ENCODE results near the gene SEL1L. TPM values are rescaled to one million over a fixed set of nuclear protein-coding genes. Genes with fewer than 3 reads are reported as not detected.

SEL1L gene
- total RNA-seq, 2 experiments from 2014 or later, result 46.4 to 55.4 TPM

DNA sequence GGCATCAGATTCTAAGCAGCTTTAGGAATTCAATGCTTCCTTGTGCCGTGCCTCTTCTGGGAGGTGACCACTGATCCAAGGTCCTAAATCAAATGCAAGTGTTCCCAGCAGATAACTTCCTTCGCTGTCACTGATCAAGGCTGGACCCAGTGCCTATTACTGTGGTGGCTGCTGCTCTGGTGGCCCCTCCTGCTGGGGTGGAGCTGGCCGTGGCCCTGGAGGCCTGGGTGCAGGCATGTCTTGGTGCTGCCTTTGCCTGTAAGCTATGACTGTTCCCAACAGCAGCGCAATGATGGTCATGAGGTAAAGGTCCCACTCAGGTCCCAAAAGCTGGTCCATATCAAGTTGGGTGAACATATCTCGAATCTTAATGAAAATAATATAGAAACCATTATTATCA lies 56.8 kb downstream of the SEL1L start:
- Mint-ChIP-seq H3K36me3 (ENCODE audit: low read depth) (peaks cover 47% of the 10 kb centered on the region), H3K4me3 (no peak overlapping the region), H3K4me1 (ENCODE audit: low read depth) (peaks cover 46% of the 10 kb centered on the region), H3K9me3 (no peaks in the 10 kb centered on the region), H3K27ac (no peak overlapping the region), H3K27me3 (no peaks in the 10 kb centered on the region)
- ChIA-PET POLR2A (no interaction called here), CTCF (interaction anchor here (1.2 to 2.1 kb wide), 2 partner anchors 12 to 53 kb away, joined by 3 to 8 read pairs; no protein-coding TSS in a partner anchor)
- DNase-seq (no peak), ATAC-seq (no peak)
- TF ChIP-seq, protein P1, sequence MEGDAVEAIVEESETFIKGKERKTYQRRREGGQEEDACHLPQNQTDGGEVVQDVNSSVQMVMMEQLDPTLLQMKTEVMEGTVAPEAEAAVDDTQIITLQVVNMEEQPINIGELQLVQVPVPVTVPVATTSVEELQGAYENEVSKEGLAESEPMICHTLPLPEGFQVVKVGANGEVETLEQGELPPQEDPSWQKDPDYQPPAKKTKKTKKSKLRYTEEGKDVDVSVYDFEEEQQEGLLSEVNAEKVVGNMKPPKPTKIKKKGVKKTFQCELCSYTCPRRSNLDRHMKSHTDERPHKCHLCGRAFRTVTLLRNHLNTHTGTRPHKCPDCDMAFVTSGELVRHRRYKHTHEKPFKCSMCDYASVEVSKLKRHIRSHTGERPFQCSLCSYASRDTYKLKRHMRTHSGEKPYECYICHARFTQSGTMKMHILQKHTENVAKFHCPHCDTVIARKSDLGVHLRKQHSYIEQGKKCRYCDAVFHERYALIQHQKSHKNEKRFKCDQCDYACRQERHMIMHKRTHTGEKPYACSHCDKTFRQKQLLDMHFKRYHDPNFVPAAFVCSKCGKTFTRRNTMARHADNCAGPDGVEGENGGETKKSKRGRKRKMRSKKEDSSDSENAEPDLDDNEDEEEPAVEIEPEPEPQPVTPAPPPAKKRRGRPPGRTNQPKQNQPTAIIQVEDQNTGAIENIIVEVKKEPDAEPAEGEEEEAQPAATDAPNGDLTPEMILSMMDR (IDR thresholded peaks at IDR 0.05), result no peak
- intact Hi-C loops (cut with micrococcal nuclease), result no loop called here

DNA sequence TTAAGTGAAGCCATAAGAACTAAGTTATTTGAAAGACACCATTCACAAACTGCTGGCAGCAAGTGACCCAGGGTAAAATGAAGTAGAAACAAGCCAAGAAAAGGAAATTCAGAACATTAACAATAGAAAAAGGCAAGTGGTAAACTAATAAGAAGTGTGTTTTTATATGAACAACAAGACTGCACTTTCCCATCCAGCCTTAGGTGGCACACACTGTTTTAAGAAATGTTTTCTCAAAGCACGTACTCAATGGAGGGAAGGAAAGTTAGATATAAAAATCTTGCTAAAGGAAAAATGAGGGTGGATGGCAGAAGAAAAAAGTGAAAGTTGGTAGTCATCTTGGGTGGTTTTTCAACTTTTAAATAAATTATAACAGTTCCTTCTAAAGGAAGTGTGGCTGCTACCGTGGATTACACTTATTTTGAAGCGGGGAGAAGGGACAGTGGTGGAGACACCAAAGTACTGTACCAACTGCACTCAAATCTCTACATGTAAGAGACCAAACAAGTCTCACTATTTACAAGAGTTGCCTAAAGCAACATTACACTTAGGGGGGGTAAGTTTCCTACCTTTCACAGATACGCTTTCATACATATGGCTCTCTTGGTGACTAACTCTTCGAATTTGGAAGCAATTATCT lies 58.8 kb downstream of the SEL1L start:
- intact Hi-C loops (cut with micrococcal nuclease), result loop anchor here (5.0 kb wide), 2 partner anchors 57 to 258 kb away; partner anchors contain the start of gene SEL1L
- Mint-ChIP-seq H3K4me1 (ENCODE audit: low read depth) (peaks cover 60% of the 10 kb centered on the region), H3K27me3 (no peaks in the 10 kb centered on the region), H3K9me3 (peaks cover 2% of the 10 kb centered on the region), H3K36me3 (ENCODE audit: low read depth) (peaks cover 52% of the 10 kb centered on the region), H3K4me3 (peak overlapping the region; percentile 61), H3K27ac (peak overlapping the region; percentile 90)
- POLR2A ChIA-PET, result no interaction called here
- TF ChIP-seq, protein P1 (IDR thresholded peaks at IDR 0.05), result no peak
- DNase-seq (no peak), ATAC-seq (no peak)
- CTCF ChIA-PET, result no interaction called here

DNA sequence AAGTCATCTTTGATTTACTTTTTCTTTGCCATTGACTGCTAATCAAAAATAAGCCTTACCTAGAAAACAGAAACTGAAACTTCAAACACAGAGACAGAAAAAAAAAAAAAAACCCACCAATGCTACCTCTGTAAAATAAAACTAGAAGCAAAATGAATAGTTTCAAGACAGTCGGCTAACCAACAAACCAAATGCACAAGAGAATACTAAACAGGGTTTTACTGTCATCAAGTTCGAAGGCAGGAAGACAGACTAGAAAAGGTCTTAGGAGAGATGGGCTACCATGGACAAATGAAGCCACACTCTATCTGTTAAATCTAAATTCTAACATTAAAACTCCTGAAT lies 59.5 kb downstream of the SEL1L start:
- H3K27me3 Mint-ChIP-seq, result no peaks in the 10 kb centered on the region
- H3K9me3 Mint-ChIP-seq, result peaks cover 2% of the 10 kb centered on the region
- ChIA-PET POLR2A (interaction anchor here (0.6 kb wide), 1 partner anchor 516 kb away, joined by 3 read pairs; no protein-coding TSS in a partner anchor), CTCF (no interaction called here)
- TF ChIP-seq, protein P1 (IDR thresholded peaks at IDR 0.05), result no peak
- peak overlapping the region; percentile 61 for H3K4me3 Mint-ChIP-seq
- intact Hi-C loops (cut with micrococcal nuclease), result loop anchor here (5.0 kb wide), 2 partner anchors 58 to 257 kb away; partner anchors contain the start of gene SEL1L
- ATAC-seq, result peak; percentile 64
- H3K36me3 Mint-ChIP-seq (ENCODE audit: low read depth), result peaks cover 50% of the 10 kb centered on the region
- peaks cover 63% of the 10 kb centered on the region for H3K4me1 Mint-ChIP-seq (ENCODE audit: low read depth)
- peak overlapping the region; percentile 90 for H3K27ac Mint-ChIP-seq
- DNase-seq, result no peak

DNA sequence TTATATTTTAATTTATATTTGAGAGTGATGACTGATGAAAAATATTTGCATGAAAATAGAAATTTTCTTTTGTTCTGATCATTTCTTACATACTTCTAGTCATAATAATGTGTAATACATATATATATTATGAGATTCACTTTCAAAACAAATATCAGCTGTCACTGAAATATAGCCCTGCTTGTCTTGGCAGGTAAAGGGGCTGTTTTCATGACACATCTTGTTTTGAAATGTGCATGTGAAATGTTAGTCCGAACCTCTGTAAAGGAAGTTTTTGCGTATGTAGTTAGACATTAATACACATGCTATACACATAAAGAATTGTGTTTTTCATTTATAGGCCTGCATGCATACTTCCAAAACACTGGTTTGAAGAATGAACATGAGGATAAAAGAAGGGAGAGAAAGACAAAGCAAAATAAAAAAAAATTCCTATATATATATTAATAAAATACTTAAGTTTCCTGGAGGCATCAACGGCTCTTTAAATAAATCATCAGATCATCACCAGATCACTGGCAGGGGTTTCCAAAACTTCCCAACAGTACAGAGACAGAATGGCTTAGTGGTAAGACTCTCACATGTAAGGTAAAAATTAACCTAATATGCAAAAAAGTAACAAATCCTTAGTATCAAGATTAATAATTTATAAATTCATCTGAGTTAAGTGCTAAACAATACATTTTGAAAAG lies 60.1 kb downstream of the SEL1L start:
- ATAC-seq (no peak), DNase-seq (no peak)
- ChIA-PET CTCF (interaction anchor here (0.9 to 1.5 kb wide), 3 partner anchors 9 to 204 kb away, joined by 3 to 4 read pairs (median 3); no protein-coding TSS in a partner anchor), POLR2A (interaction anchor here (0.6 to 1.7 kb wide), 2 partner anchors 15 to 515 kb away, joined by 3 to 4 read pairs; no protein-coding TSS in a partner anchor)
- peaks cover 47% of the 10 kb centered on the region for H3K36me3 Mint-ChIP-seq (ENCODE audit: low read depth)
- H3K27ac Mint-ChIP-seq, result peak overlapping the region; percentile 90
- peak overlapping the region; percentile 61 for H3K4me3 Mint-ChIP-seq
- H3K4me1 Mint-ChIP-seq (ENCODE audit: low read depth), result peaks cover 61% of the 10 kb centered on the region
- H3K27me3 Mint-ChIP-seq, result no peaks in the 10 kb centered on the region
- TF ChIP-seq, protein P1 (IDR thresholded peaks at IDR 0.05), result no peak
- H3K9me3 Mint-ChIP-seq, result peaks cover 2% of the 10 kb centered on the region
- intact Hi-C loops (cut with micrococcal nuclease), result loop anchor here (5.0 kb wide), 2 partner anchors 59 to 256 kb away; partner anchors contain the start of gene SEL1L

All from activated CD8-positive, alpha-beta T cell treated with anti-CD3 and anti-CD28 coated beads for 36 hours (primary cell).